ENCODE measurements around the gene CDC40. TPM values are rescaled to one million over a fixed set of nuclear protein-coding genes. Genes with fewer than 3 reads are reported as not detected.

Gene CDC40
- total RNA-seq, 4 donors from 2014 or later, result 12.7 to 29.7 (median 20.5) TPM

DNA sequence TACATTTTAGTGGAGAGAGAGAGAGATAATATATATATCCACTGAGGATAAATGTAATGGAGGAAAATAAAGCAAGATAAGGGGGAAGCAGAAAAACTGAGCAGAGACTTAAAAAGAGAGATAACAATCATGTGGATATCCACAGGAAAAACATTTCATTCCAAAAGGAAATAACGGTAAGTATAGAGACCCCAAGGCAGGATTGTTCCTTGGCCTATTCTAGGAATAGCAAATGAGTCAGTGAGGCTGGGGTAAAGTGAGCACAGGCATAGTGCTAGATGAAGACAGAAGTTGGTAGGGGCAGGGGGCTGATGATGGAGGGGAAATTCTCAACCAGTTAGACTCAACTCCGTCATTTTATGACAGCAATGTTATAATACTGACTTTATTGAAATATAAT, 11.2 kb downstream of the CDC40 start:
- Histone ChIP-seq H3K9me3 (no peaks in the 10 kb centered on the region), H3K27me3 (no peaks in the 10 kb centered on the region)

DNA sequence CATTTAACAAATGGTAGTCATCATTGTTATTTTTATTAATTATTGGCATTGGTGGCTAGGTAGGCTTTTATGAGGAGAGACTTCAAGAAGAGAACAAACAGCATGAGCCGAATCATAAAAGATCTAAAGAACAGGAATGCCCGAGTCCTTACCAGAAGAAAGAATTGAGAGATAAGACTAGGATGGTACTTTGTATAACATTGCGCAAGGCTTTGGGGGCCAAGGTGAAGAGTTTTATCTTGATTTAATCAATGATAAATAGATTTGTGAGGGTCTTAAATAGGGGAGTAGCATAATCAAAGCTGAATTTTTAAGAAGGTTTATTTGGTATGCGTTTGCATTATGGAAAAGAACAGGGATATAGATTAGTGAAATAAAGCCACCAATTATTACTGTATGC, 15.4 kb downstream of the CDC40 start:
- no peak overlapping the region for H3K27ac ChIP-seq
- TF ChIP-seq CTCF (IDR thresholded peaks at IDR 0.05), result no peak
- no peak for TF ChIP-seq POLR2A (IDR thresholded peaks at IDR 0.05)
- no peak overlapping the region for H3K4me3 ChIP-seq

More for the DNA sequence above, 11.2 kb downstream of the CDC40 start:
- no peaks in the 10 kb centered on the region for H3K4me1 ChIP-seq
- TF ChIP-seq POLR2A (IDR thresholded peaks at IDR 0.05) (no peak), CTCF (IDR thresholded peaks at IDR 0.05) (no peak)
- no peak overlapping the region for H3K27ac ChIP-seq
- H3K36me3 ChIP-seq, result peaks cover 0 to 16% (median 0%) of the 10 kb centered on the region in 3 donors
- DNase-seq, result no peak
- H3K4me3 ChIP-seq, result no peak overlapping the region

GRCh38 chr6:110196874-110197273, 16.6 kb downstream of the CDC40 start:
- DNase-seq, result no peak
- H3K27me3 ChIP-seq, result no peaks in the 10 kb centered on the region
- H3K36me3 ChIP-seq, result peaks cover 0 to 16% (median 0%) of the 10 kb centered on the region in 3 donors
- no peak overlapping the region for H3K4me3 ChIP-seq
- H3K9me3 ChIP-seq, result no peaks in the 10 kb centered on the region
- H3K4me1 ChIP-seq, result no peaks in the 10 kb centered on the region
- H3K27ac ChIP-seq, result no peak overlapping the region
- TF ChIP-seq POLR2A (IDR thresholded peaks at IDR 0.05), result no peak
- TF ChIP-seq CTCF (IDR thresholded peaks at IDR 0.05), result no peak

More for the DNA sequence above, 15.4 kb downstream of the CDC40 start:
- no peaks in the 10 kb centered on the region for H3K27me3 ChIP-seq
- no peaks in the 10 kb centered on the region for H3K4me1 ChIP-seq
- no peaks in the 10 kb centered on the region for H3K9me3 ChIP-seq
- H3K36me3 ChIP-seq, result peaks cover 0 to 16% (median 0%) of the 10 kb centered on the region in 3 donors
- DNase-seq, result no peak

- Histone ChIP-seq H3K27me3 (no peaks in the 10 kb centered on the region), H3K4me1 (no peaks in the 10 kb centered on the region), H3K4me3 (no peak overlapping the region), H3K36me3 (peaks cover 0 to 10% (median 0%) of the 10 kb centered on the region in 3 donors), H3K9me3 (no peaks in the 10 kb centered on the region), H3K27ac (no peak overlapping the region)
- DNase-seq, result no peak
- no peak for TF ChIP-seq POLR2A (IDR thresholded peaks at IDR 0.05)
- TF ChIP-seq CTCF (IDR thresholded peaks at IDR 0.05), result no peak
Observed at GRCh38 chr6:110198561-110198960, 18.3 kb downstream of the CDC40 start.

DNA sequence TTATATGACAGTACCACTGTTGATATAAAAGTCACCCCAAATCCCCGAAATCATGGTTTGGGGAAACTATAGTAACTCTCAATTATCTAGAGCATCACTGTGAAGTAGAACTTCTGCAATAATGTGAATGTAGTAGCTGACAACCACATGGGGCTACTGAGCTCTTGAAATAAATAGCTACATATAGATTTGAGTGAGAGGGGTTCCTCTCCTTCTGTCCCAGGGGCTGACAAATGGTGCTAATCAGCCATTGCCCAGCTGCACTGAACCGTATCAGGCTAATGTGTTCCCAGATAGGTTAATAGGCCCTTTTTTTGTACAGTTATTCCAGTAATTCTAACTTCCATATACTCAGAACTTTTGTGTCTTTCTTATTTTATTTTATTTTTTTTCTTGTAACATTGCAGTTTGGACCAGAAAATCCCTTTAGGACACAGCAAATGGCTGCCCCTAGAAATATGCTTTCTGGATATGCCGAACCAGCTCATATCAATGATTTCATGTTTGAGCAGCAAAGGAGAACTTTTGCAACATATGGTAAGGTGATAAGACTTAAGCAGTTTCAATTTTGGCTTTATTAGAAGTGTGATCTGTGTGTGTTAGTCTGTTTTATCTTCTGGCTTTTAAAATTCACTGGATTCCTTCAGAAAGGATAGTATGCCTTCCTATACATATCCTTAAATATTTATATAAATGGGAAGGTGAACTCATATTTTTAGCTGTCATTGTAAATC, 21.1 kb downstream of the CDC40 start:
- no peak for DNase-seq
- TF ChIP-seq POLR2A (IDR thresholded peaks at IDR 0.05) (no peak), CTCF (IDR thresholded peaks at IDR 0.05) (no peak)
- Histone ChIP-seq H3K4me3 (no peak overlapping the region), H3K36me3 (no peaks in the 10 kb centered on the region), H3K27ac (no peak overlapping the region), H3K9me3 (no peaks in the 10 kb centered on the region), H3K27me3 (no peaks in the 10 kb centered on the region), H3K4me1 (no peaks in the 10 kb centered on the region)

Measured in Peyer's patch (tissue), 4 donors.